Measurements from ENCODE around the gene YEATS4. TPM values are rescaled to one million over a fixed set of nuclear protein-coding genes. Genes with fewer than 3 reads are reported as not detected.

Gene YEATS4
- total and polyA plus RNA-seq, 12 donors: 5.6 to 57.9 (median 16.4) TPM

GRCh38 chr12:69385038-69385437 is 25.5 kb downstream of the YEATS4 start:
- intact Hi-C loops (cut with DNase I): no loop called here
- no peak for DNase-seq
- 82 to 83% (median 83%) methylated on average over 3 of the region's 3 CpGs for WGBS, 4 donors
- H3K27ac ChIP-seq: no peak overlapping the region
- no peak for TF ChIP-seq CTCF (IDR thresholded peaks at IDR 0.05)
- TF ChIP-seq POLR2A (IDR thresholded peaks at IDR 0.05): no peak
- H3K4me3 ChIP-seq: no peak overlapping the region
- H3K36me3 ChIP-seq (replicated peaks in 1 of 2): peaks cover 0 to 1% of the 10 kb centered on the region in 2 donors
- H3K4me1 ChIP-seq (replicated peaks in 1 of 2): peaks cover 0 to 4% of the 10 kb centered on the region in 2 donors
- H3K27me3 ChIP-seq: no peaks in the 10 kb centered on the region
- no peaks in the 10 kb centered on the region for H3K9me3 ChIP-seq (replicated peaks in 1 of 3)

- no peak overlapping the region for H3K4me3 ChIP-seq
- no peak for DNase-seq
- H3K36me3 ChIP-seq (replicated peaks in 1 of 2): peaks cover 0 to 4% of the 10 kb centered on the region in 2 donors
- H3K27me3 ChIP-seq: no peaks in the 10 kb centered on the region
- no peak overlapping the region for H3K27ac ChIP-seq
- TF ChIP-seq POLR2A (IDR thresholded peaks at IDR 0.05) (no peak), CTCF (IDR thresholded peaks at IDR 0.05) (no peak)
- WGBS, 4 donors: 88 to 92% (median 90%) methylated on average over 2 of the region's 2 CpGs
- no peaks in the 10 kb centered on the region for H3K9me3 ChIP-seq (replicated peaks in 1 of 3)
- no peaks in the 10 kb centered on the region for H3K4me1 ChIP-seq (replicated peaks in 1 of 2)
- intact Hi-C loops (cut with DNase I): no loop called here
Measured at GRCh38 chr12:69386921-69387320, 27.4 kb downstream of the YEATS4 start.

- H3K36me3 ChIP-seq (replicated peaks in 1 of 2): peaks cover 0 to 4% of the 10 kb centered on the region in 2 donors
- 72 to 88% (median 75%) methylated on average over 1 of the region's 1 CpG for WGBS, 4 donors
- no peaks in the 10 kb centered on the region for H3K27me3 ChIP-seq
- no peak overlapping the region for H3K27ac ChIP-seq
- TF ChIP-seq POLR2A (IDR thresholded peaks at IDR 0.05) (no peak), CTCF (IDR thresholded peaks at IDR 0.05) (peak; percentile 44 to 73 (median 64))
- no peaks in the 10 kb centered on the region for H3K4me1 ChIP-seq (replicated peaks in 1 of 2)
- no peak overlapping the region for H3K4me3 ChIP-seq
- intact Hi-C loops (cut with DNase I): no loop called here
- no peak for DNase-seq
- H3K9me3 ChIP-seq (replicated peaks in 1 of 3): no peaks in the 10 kb centered on the region
Measured at GRCh38 chr12:69388371-69388770, 28.8 kb downstream of the YEATS4 start.

GRCh38 chr12:69389831-69390230 is 30.3 kb downstream of the YEATS4 start:
- Histone ChIP-seq H3K9me3 (replicated peaks in 1 of 3) (no peaks in the 10 kb centered on the region), H3K4me3 (no peak overlapping the region), H3K4me1 (replicated peaks in 1 of 2) (no peaks in the 10 kb centered on the region), H3K27ac (no peak overlapping the region), H3K36me3 (replicated peaks in 1 of 2) (peaks cover 0 to 4% of the 10 kb centered on the region in 2 donors), H3K27me3 (no peaks in the 10 kb centered on the region)
- TF ChIP-seq CTCF (IDR thresholded peaks at IDR 0.05) (no peak), POLR2A (IDR thresholded peaks at IDR 0.05) (no peak)
- DNase-seq: no peak
- intact Hi-C loops (cut with DNase I): no loop called here
- 35 to 50% (median 41%) methylated on average over 1 of the region's 1 CpG for WGBS, 4 donors
